Measurements from ENCODE around the gene MUC2.

The MUC2 gene

GRCh38 chr11:1087961-1088926 lies 13.6 kb downstream of the MUC2 start:
- Histone ChIP-seq H3K4me1 (ENCODE audit: insufficient read depth, low read length) (no peaks in the 10 kb centered on the region), H3K27ac (ENCODE audit: low read length) (no peak overlapping the region), H3K4me3 (ENCODE audit: low read length) (no peak overlapping the region), H3K9me3 (ENCODE audit: insufficient read depth, low read depth, low read length) (no peaks in the 10 kb centered on the region), H3K27me3 (ENCODE audit: insufficient read depth, low read length) (no peaks in the 10 kb centered on the region), H3K9ac (ENCODE audit: low read depth, low read length) (no peak overlapping the region), H3K36me3 (ENCODE audit: insufficient read depth, low read depth, low read length) (no peaks in the 10 kb centered on the region)

GRCh38 chr11:1088927-1089737 lies 14.5 kb downstream of the MUC2 start:
- H3K27ac ChIP-seq (ENCODE audit: low read length): no peak overlapping the region
- H3K9me3 ChIP-seq (ENCODE audit: insufficient read depth, low read depth, low read length): no peaks in the 10 kb centered on the region
- no peaks in the 10 kb centered on the region for H3K27me3 ChIP-seq (ENCODE audit: insufficient read depth, low read length)
- no peaks in the 10 kb centered on the region for H3K36me3 ChIP-seq (ENCODE audit: insufficient read depth, low read depth, low read length)
- no peak overlapping the region for H3K4me3 ChIP-seq (ENCODE audit: low read length)
- no peaks in the 10 kb centered on the region for H3K4me1 ChIP-seq (ENCODE audit: insufficient read depth, low read length)
- no peak overlapping the region for H3K9ac ChIP-seq (ENCODE audit: low read depth, low read length)

DNA sequence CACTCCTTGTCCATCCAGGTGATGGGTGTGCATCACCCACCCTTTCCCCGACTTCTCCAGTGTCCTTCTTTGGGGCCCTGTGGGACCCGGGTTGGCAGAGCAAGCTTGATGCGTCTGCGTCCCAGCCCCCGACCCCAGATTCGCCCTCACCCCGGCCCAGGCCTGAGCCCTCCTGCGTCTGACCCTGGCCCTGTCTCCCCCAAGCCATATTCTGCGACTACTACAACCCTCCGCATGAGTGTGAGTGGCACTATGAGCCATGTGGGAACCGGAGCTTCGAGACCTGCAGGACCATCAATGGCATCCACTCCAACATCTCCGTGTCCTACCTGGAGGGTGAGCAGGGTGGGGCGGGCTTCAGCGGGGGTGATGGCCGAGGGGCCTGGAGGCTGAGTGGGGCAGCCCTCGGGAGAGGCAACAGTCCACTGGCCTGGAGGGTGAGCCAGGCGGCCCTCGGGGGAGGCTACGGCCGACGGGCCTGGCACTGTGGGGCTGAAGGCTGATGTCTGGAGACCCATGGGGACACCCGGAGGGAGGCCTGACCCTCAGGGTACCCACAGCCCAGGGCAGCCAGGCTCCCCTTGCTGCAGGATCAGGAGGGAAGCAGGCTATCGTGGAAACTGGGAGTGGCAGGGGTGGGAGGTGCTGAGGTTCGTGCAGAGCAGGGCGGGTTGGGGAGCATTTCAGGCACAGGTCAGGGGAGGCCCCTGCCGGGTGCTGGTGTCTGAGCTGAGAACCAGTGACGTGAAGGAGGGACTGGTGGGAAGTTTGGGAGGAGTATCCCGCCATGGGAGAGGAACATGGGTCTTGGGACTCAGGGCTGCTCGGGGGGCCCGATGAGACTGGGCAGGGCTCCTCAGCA lies 15.3 kb downstream of the MUC2 start:
- Histone ChIP-seq H3K36me3 (ENCODE audit: insufficient read depth, low read depth, low read length) (no peaks in the 10 kb centered on the region), H3K4me1 (ENCODE audit: insufficient read depth, low read length) (no peaks in the 10 kb centered on the region), H3K4me3 (ENCODE audit: low read length) (no peak overlapping the region), H3K9ac (ENCODE audit: low read depth, low read length) (no peak overlapping the region), H3K27me3 (ENCODE audit: insufficient read depth, low read length) (no peaks in the 10 kb centered on the region), H3K27ac (ENCODE audit: low read length) (no peak overlapping the region), H3K9me3 (ENCODE audit: insufficient read depth, low read depth, low read length) (peaks cover 4% of the 10 kb centered on the region)

GRCh38 chr11:1090600-1091331 lies 16.1 kb downstream of the MUC2 start:
- Histone ChIP-seq H3K27me3 (ENCODE audit: insufficient read depth, low read length) (no peaks in the 10 kb centered on the region), H3K27ac (ENCODE audit: low read length) (no peak overlapping the region), H3K9me3 (ENCODE audit: insufficient read depth, low read depth, low read length) (peaks cover 10% of the 10 kb centered on the region), H3K4me3 (ENCODE audit: low read length) (no peak overlapping the region), H3K9ac (ENCODE audit: low read depth, low read length) (no peak overlapping the region), H3K36me3 (ENCODE audit: insufficient read depth, low read depth, low read length) (no peaks in the 10 kb centered on the region), H3K4me1 (ENCODE audit: insufficient read depth, low read length) (no peaks in the 10 kb centered on the region)

DNA sequence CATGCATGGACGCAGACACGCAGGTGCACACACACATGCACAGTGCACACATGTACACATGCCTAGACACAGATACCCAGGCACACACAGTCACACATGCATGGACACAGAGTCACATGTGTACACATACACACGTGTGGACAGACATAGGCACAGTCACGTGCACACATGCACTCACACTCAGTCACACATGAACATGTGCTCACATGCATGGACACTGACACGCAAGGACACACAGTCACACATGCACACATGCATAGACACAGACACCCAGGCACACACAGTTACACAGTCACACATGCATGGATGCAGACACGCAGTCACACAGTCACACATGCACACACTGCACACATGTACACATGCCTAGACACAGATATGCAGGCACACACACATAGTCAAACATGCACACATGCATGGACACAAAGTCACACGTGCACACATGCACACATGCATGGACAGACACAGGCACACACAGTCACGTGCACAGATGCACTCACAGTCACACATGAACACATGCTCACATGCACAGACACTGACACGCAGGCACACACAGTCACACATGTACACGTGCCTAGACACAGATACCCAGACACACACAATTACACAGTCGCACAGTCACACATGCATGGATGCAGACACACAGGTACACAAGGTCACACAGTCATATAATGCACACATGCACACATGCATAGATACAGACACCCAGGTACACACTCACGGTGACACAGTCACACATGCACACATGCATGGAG lies 16.8 kb downstream of the MUC2 start:
- Histone ChIP-seq H3K4me1 (ENCODE audit: insufficient read depth, low read length) (no peaks in the 10 kb centered on the region), H3K9me3 (ENCODE audit: insufficient read depth, low read depth, low read length) (peaks cover 10% of the 10 kb centered on the region), H3K27me3 (ENCODE audit: insufficient read depth, low read length) (no peaks in the 10 kb centered on the region), H3K27ac (ENCODE audit: low read length) (no peak overlapping the region), H3K4me3 (ENCODE audit: low read length) (no peak overlapping the region), H3K36me3 (ENCODE audit: insufficient read depth, low read depth, low read length) (no peaks in the 10 kb centered on the region), H3K9ac (ENCODE audit: low read depth, low read length) (no peak overlapping the region)

DNA sequence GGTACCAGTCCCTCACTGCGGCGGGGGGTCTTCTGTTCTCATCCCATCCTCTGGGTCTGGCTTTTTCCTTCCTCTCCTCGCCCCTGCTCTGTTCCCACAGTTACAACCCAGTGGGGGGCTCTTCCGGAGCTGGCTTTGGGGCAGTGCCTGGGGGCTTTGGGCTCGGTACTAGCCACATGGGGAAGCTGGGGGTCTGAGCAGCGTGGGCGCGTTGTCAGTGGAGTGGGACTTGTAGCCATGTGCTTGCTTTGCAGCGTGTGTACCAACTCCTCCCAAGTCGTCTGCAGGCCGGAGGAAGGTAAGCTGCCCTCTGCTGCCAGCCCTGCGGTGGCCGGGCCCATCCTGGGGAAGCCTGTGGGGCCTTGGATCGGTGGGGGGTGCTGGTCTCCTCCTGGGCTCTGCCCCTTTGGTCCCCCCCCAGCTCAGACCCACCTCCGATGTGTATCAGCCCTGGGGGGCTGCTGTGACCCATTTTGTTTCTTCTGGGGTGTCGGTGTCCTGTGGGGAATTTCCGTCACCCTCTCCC lies 17.5 kb downstream of the MUC2 start:
- no peak overlapping the region for H3K9ac ChIP-seq (ENCODE audit: low read depth, low read length)
- H3K27ac ChIP-seq (ENCODE audit: low read length): no peak overlapping the region

GRCh38 chr11:1092919-1093318 lies 18.2 kb downstream of the MUC2 start:
- Histone ChIP-seq H3K4me3 (ENCODE audit: low read length) (no peak overlapping the region), H3K4me1 (ENCODE audit: insufficient read depth, low read length) (no peaks in the 10 kb centered on the region), H3K9ac (ENCODE audit: low read depth, low read length) (no peak overlapping the region), H3K36me3 (ENCODE audit: insufficient read depth, low read depth, low read length) (no peaks in the 10 kb centered on the region), H3K27ac (ENCODE audit: low read length) (no peak overlapping the region), H3K9me3 (ENCODE audit: insufficient read depth, low read depth, low read length) (peaks cover 10% of the 10 kb centered on the region), H3K27me3 (ENCODE audit: insufficient read depth, low read length) (no peaks in the 10 kb centered on the region)

More for the DNA sequence above, 17.5 kb downstream of the MUC2 start:
- H3K4me3 ChIP-seq (ENCODE audit: low read length): no peak overlapping the region
- no peaks in the 10 kb centered on the region for H3K27me3 ChIP-seq (ENCODE audit: insufficient read depth, low read length)
- H3K9me3 ChIP-seq (ENCODE audit: insufficient read depth, low read depth, low read length): peaks cover 10% of the 10 kb centered on the region
- no peaks in the 10 kb centered on the region for H3K36me3 ChIP-seq (ENCODE audit: insufficient read depth, low read depth, low read length)
- H3K4me1 ChIP-seq (ENCODE audit: insufficient read depth, low read length): no peaks in the 10 kb centered on the region

DNA sequence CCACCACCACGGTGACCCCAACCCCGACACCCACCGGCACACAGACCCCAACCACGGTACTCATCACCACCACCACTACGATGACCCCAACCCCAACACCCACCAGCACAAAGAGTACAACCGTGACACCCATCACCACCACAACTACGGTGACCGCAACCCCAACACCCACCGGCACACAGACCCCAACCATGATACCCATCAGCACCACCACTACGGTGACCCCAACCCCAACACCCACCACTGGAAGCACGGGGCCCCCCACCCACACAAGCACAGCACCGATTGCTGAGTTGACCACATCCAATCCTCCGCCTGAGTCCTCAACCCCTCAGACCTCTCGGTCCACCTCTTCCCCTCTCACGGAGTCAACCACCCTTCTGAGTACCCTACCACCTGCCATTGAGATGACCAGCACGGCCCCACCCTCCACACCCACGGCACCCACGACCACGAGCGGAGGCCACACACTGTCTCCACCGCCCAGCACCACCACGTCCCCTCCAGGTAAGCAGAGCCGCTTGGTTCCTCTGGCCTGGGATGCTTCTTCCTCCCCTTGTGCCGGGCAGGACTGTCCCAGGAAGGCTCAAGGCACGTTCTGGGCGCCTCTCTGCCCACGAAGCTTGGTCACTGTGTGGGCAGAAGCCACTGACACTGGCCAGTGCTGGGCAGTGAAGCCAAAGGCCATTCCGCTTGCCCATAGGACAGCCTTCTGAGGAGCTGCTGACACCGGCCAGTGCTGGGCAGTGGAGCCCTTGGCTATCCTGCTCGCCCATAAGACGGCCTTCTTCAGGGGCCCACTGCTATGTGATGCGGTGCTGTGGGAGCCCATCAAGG lies 25.1 kb downstream of the MUC2 start:
- no peak overlapping the region for H3K27ac ChIP-seq (ENCODE audit: low read length)
- no peaks in the 10 kb centered on the region for H3K27me3 ChIP-seq (ENCODE audit: insufficient read depth, low read length)
- no peak overlapping the region for H3K9ac ChIP-seq (ENCODE audit: low read depth, low read length)
- no peaks in the 10 kb centered on the region for H3K4me1 ChIP-seq (ENCODE audit: insufficient read depth, low read length)
- H3K9me3 ChIP-seq (ENCODE audit: insufficient read depth, low read depth, low read length): peaks cover 23% of the 10 kb centered on the region
- H3K36me3 ChIP-seq (ENCODE audit: insufficient read depth, low read depth, low read length): no peaks in the 10 kb centered on the region
- no peak overlapping the region for H3K4me3 ChIP-seq (ENCODE audit: low read length)

- Histone ChIP-seq H3K9ac (ENCODE audit: low read depth, low read length) (no peak overlapping the region), H3K36me3 (ENCODE audit: insufficient read depth, low read depth, low read length) (no peaks in the 10 kb centered on the region), H3K4me1 (ENCODE audit: insufficient read depth, low read length) (no peaks in the 10 kb centered on the region), H3K27me3 (ENCODE audit: insufficient read depth, low read length) (no peaks in the 10 kb centered on the region), H3K27ac (ENCODE audit: low read length) (no peak overlapping the region), H3K4me3 (ENCODE audit: low read length) (no peak overlapping the region), H3K9me3 (ENCODE audit: insufficient read depth, low read depth, low read length) (peaks cover 14% of the 10 kb centered on the region; the same call in 1 of the 2 replicates)
These were observed 26.0 kb downstream of the MUC2 start for GRCh38 chr11:1100417-1101245.
